Effector memory CD4-positive, alpha-beta T cell (primary cell): Measurements from ENCODE around the gene SHISA8.

Experiments
- DNase-seq, 3 donors: peaks; one replicate each; pipeline ENCODE4 v3.0.0-alpha.2; 2020
- H3K27ac ChIP-seq: 2 replicates; pipeline ENCODE4 v1.7.0; 2013; ENCODE audit warnings: mild to moderate bottlenecking, low read length, moderate library complexity; ENCODE audit not compliant: insufficient read depth, poor library complexity, severe bottlenecking
- H3K27me3 ChIP-seq: replicated peaks from 2 replicates; pipeline ENCODE4 v1.7.0; 2013; ENCODE audit warnings: mild to moderate bottlenecking, low read length; ENCODE audit not compliant: insufficient read depth, control insufficient read depth, poor library complexity, severe bottlenecking
- H3K36me3 ChIP-seq: 2 replicates; pipeline ENCODE4 v1.7.0; 2013; ENCODE audit warnings: mild to moderate bottlenecking, low read length, moderate library complexity; ENCODE audit not compliant: control insufficient read depth, insufficient read depth
- H3K4me1 ChIP-seq: 2 replicates; pipeline ENCODE4 v1.7.0; 2013; ENCODE audit warnings: low read length, mild to moderate bottlenecking; ENCODE audit not compliant: control insufficient read depth, insufficient read depth, poor library complexity, severe bottlenecking
- H3K4me3 ChIP-seq: 2 replicates; pipeline ENCODE4 v1.7.0; 2013; ENCODE audit warnings: low read length, low read depth, mild to moderate bottlenecking; ENCODE audit not compliant: insufficient read depth, poor library complexity, severe bottlenecking
- H3K9me3 ChIP-seq: 2 replicates; pipeline ENCODE4 v1.7.0; 2013; ENCODE audit warnings: mild to moderate bottlenecking, low read length, moderate library complexity; ENCODE audit not compliant: control insufficient read depth

Gene SHISA8

GRCh38 chr22:41922328-41922727, 7.5 kb upstream of the SHISA8 start:
- DNase-seq, result no peak
- H3K4me1 ChIP-seq, result peaks cover 9% of the 10 kb centered on the region
- H3K27me3 ChIP-seq, result no peaks in the 10 kb centered on the region
- H3K36me3 ChIP-seq, result no peaks in the 10 kb centered on the region
- no peak overlapping the region for H3K27ac ChIP-seq
- no peak overlapping the region for H3K4me3 ChIP-seq
- no peaks in the 10 kb centered on the region for H3K9me3 ChIP-seq

- Histone ChIP-seq H3K27ac (no peak overlapping the region), H3K27me3 (peaks cover under 1% of the 10 kb centered on the region), H3K9me3 (no peaks in the 10 kb centered on the region), H3K36me3 (no peaks in the 10 kb centered on the region), H3K4me1 (peaks cover 12% of the 10 kb centered on the region), H3K4me3 (no peak overlapping the region)
- no peak for DNase-seq
These were observed 5.5 kb upstream of the SHISA8 start for GRCh38 chr22:41920271-41920976.

- peaks cover 16% of the 10 kb centered on the region for H3K4me1 ChIP-seq
- DNase-seq, result no peak
- peak overlapping the region; percentile 68 for H3K4me3 ChIP-seq
- H3K9me3 ChIP-seq, result no peaks in the 10 kb centered on the region
- H3K27me3 ChIP-seq, result peaks cover 3% of the 10 kb centered on the region
- peak overlapping the region; percentile 18 for H3K27ac ChIP-seq
- H3K36me3 ChIP-seq, result no peaks in the 10 kb centered on the region
These were observed 4.7 kb upstream of the SHISA8 start for GRCh38 chr22:41919357-41920224.

- no peak for DNase-seq
- Histone ChIP-seq H3K4me1 (peaks cover 22% of the 10 kb centered on the region), H3K4me3 (no peak overlapping the region), H3K36me3 (no peaks in the 10 kb centered on the region), H3K27ac (no peak overlapping the region), H3K9me3 (no peaks in the 10 kb centered on the region), H3K27me3 (peaks cover 8% of the 10 kb centered on the region)
These were observed 3.3 kb upstream of the SHISA8 start for GRCh38 chr22:41917903-41918791.

GRCh38 chr22:41917375-41917902, 2.6 kb upstream of the SHISA8 start:
- no peak overlapping the region for H3K27ac ChIP-seq
- H3K9me3 ChIP-seq, result no peaks in the 10 kb centered on the region
- H3K27me3 ChIP-seq, result peaks cover 15% of the 10 kb centered on the region
- no peak overlapping the region for H3K4me3 ChIP-seq
- no peaks in the 10 kb centered on the region for H3K36me3 ChIP-seq
- no peak for DNase-seq
- H3K4me1 ChIP-seq, result peaks cover 22% of the 10 kb centered on the region

- peaks cover 22% of the 10 kb centered on the region for H3K4me1 ChIP-seq
These were observed 2.0 kb upstream of the SHISA8 start for GRCh38 chr22:41916745-41917358.

GRCh38 chr22:41915786-41916493, 1.1 kb upstream of the SHISA8 start:
- H3K4me3 ChIP-seq, result no peak overlapping the region
- peaks cover 26% of the 10 kb centered on the region for H3K4me1 ChIP-seq
- no peak overlapping the region for H3K27ac ChIP-seq
- H3K9me3 ChIP-seq, result no peaks in the 10 kb centered on the region
- no peaks in the 10 kb centered on the region for H3K36me3 ChIP-seq
- H3K27me3 ChIP-seq, result peaks cover 30% of the 10 kb centered on the region
- DNase-seq, result no peak

More at GRCh38 chr22:41916745-41917358, 2.0 kb upstream of the SHISA8 start:
- DNase-seq, result no peak
- no peaks in the 10 kb centered on the region for H3K9me3 ChIP-seq
- no peaks in the 10 kb centered on the region for H3K36me3 ChIP-seq
- no peak overlapping the region for H3K4me3 ChIP-seq
- H3K27me3 ChIP-seq, result peaks cover 21% of the 10 kb centered on the region
- H3K27ac ChIP-seq, result no peak overlapping the region

- Histone ChIP-seq H3K4me3 (no peak overlapping the region), H3K27me3 (peaks cover 43% of the 10 kb centered on the region), H3K27ac (no peak overlapping the region), H3K4me1 (peaks cover 33% of the 10 kb centered on the region), H3K36me3 (no peaks in the 10 kb centered on the region), H3K9me3 (no peaks in the 10 kb centered on the region)
- DNase-seq, result no peak
These were observed 251 bp downstream of the SHISA8 start for GRCh38 chr22:41914611-41915034.
